HG03571 (cell line): ENCODE results near the gene NHERF2.

ENCODE experiments used
- ATAC-seq: cut with Tn5 transposase; IDR thresholded peaks from one replicate; pipeline ENCODE4 v1.9.1; 2021; ENCODE audit not compliant: unreplicated experiment

NHERF2 gene

DNA sequence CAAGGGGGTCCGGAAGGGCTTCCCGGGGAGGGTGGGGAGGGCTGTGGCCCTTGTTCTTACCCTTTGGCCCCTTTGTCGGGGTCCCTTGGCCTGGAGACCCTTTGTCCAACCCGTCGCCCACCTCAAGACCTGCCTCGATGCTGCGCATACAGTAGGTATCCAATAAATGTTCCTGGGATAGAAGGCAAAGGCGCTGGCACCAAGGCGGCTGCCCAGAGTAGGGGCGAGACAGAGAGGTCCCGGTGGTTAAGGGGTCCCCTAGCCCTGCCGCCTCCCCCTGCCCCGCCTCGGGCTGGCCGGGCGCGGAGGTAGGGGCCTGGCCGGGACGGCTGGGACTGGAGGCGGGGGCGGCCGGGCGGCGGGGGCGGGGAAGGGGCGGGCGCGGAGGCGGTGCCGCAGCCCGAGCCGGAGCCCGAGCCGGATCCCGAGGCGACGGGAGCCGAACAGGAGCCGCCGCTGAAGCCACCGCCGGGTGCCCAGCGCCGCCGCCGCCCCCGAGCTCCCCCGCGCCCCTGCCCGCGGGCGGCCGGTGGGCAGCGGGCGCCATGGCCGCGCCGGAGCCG is at the start of gene NHERF2:
Gene NHERF2, plus strand, starts transcription at position 442 of the 563 bp plus-strand sequence. Its CDS starts 104 bp downstream, at position 546.
- no peak for ATAC-seq

DNA sequence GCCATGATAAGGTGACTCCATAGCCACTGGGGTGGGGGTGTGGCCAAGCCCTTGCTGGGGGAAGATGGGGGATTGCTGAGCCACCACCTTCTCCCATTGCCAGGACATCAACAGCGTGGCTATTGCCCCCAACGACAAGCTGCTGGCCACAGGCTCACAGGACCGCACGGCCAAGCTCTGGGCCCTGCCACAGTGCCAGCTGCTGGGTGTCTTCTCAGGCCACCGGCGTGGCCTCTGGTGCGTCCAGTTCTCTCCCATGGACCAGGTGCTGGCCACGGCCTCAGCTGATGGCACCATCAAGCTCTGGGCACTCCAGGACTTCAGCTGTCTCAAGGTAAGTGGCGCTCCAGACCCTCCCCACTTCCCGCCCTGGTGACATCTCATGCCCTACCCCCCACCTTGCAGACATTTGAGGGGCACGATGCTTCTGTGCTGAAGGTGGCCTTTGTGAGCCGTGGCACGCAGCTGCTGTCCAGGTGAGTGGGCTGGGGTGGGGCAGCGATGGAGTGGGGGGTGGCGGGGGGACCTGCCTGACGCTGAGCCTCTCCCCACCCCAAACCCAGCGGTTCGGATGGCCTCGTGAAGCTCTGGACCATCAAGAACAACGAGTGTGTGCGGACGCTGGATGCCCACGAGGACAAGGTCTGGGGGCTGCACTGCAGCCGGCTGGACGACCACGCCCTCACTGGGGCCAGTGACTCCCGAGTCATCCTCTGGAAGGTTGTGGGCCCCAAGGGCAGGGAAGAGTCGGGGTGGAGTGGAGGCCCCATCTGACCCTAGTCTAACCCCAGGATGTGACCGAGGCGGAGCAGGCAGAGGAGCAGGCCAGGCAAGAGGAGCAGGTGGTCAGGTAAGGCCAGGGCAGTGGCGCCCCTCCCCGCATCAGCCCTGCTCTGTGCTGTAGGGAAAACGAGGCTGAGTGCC is 49.5 kb upstream of the NHERF2 start:
- no peak for ATAC-seq

DNA sequence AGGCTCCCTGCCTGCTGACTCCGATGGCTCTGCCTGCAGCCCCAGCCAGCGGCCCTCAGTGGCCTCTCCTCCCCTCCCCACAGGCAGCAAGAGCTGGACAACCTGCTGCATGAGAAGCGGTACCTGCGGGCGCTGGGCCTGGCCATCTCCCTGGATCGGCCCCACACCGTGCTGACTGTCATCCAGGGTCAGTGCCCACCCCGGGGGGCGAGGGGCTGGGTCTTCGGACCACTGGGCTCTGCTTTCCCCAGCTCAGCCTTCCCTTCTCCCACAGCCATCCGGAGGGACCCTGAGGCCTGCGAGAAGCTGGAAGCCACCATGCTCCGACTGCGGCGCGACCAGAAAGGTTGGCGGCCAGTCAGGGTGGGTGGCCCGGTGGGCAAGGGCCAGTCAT is 48.8 kb upstream of the NHERF2 start:
- ATAC-seq: no peak

DNA sequence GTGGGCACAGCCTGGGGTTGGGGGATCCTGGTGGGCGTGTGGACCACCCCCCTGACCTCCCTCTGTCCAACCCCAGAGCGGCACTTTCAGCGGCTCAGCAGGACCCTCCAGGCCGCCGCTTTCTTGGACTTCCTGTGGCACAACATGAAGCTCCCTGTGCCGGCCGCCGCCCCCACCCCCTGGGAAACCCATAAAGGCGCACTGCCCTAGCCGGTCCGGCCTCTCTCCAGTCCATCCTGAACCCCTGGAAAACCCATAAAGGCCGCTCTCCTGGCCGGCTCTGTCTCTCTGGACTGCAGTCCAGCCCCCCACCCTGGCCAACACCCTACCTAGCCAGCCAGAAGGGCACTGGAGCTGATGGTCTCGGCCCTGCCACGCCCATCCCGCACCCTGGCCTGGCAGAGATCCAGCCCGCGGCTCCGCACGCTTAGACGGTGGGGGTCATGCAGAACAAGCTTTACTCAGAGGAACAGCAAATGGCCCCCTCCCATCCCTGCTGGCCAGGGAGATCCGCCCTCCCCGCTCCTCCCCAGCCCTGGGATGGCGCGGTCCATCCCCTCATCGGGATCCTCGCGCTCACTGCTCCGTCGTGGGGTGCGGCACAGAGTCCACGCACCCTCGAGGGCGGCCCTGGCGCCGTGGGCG is 48.1 kb upstream of the NHERF2 start:
- no peak for ATAC-seq

DNA sequence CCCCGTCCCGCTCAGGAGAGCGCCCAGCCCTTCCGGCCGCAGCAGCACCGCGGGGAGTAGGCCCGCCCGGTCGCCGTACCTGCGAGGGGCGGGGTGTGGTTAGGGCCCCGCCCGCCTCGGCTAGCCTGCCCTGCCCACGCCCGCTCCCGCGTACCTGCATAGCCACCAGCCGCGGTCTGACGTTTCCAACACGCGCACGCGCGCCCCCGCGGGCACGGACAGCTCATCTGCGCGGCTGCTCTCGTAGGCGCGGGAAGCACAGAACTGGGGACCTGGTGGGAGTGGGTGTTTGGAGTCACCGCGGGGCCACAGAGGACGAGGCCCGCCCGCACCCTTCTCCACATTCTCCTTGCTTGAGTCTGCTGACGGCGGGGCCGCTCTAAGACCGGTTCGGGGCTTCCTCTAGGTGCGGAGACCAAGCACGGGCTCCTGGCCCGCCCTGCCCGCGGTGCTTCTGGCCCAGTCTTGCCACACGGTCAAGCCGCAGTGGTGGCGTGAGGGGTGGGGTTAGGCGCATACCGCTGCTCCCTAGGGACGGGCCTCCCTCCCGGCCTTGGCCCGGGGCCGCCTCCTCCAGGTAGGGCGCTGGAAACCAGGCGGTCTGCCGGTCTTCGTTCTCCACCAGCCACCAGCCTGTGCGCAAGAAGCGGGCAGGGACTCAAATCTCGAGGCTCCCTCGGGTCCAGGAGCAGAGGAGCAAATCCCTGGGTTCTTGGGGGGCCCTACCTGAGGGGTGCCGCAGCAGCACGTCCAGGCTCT is 47.3 kb upstream of the NHERF2 start:
- no peak for ATAC-seq

DNA sequence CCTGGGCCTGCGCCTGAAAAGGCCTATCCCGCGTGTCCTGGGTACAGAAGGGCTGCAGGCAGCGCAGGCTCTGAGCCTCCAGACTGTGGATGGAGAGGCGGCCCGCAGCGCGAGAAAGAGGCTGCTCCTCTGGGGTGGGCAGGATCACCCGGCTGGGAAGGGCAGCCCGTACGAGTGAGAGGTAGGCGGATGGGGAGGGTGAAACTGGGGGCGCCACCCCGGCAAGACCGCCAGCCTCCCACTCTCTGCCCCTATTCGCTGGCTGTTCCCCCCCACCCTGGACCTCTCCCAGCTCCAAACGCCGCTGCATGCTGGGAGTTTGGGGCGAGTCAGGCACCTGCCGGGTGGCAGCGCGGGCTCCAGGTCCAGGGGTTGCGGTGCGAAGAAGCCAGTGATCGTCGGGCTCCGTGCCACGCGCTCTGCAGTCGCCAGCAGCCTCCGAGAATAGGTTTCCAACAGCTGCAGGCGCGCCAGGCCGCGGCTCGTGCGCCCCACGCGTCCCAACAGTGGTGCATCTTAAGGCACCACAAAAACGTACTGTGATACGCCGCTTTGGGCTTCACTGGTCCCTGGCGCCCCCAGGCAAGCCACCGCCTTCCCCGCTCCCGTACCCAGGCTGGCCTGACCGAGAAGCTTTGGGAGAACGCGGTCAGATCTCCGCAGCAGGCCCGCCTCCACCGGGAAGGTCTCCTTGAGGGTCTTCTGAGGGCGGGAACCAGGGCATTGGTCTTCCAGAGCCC is 46.5 kb upstream of the NHERF2 start:
- ATAC-seq: no peak

DNA sequence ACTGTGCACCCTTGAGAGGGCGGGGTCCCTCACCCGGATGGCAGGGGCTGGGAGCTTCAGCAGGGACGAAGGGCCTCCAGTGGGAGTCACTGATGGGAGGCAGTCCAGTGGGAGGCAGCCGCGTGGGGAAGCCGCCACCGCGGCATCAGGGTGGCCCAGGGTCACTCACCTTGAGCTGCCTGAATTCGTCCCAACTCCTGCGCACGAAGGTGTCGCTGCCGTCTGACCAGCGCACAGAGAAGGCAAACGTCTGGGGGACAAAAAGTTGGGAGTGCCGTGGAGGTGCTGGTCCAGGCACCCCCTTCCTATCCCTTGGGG is 46.0 kb upstream of the NHERF2 start:
- ATAC-seq: no peak

DNA sequence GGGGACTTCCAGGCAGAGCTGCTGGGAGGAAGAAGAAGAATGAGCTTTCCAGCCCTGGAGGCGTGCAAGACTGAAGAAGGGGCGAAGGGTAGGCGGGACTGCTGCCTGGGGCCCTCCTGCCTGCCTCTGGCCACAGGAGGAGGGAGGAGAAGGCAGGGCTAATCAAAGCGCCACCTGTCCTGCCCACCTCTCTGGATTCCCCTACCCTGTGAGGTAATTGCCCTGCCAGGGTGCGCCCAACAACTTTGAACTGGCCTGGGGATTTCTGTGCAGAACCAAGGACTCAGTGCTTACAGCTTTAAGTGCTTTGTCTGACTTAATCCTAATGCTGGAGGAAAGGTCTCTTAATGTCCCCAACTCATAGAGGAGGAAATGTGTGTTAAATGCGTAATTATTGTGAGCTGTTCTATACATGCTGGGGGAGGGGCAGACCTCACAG is 45.3 kb upstream of the NHERF2 start, which contains the start of gene NOXO1:
Gene NOXO1, minus strand, starts transcription at position 72 of the 439 bp plus-strand sequence. CDS start 290 bp downstream, outside the sequence.
- ATAC-seq: no peak

DNA sequence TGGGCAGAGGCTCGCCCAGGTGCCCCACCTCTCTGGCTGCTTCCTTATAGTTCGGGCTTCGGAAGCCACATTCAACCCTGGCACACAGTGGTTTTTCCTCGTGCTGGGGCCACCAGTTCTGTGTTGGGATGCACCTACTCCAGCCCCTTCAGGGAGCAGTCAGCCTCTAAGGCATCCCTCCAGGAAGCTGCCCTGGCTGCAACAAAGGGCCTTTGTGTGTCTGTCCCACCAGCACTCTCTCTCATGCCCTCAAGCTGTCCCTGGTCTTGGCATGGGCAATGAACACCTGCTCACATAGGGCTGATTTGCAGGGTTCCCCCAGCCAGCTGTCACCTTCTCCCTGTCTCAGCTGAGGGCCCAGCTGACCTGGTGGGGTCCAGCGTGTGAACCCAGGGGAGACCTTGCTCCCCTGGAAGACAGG is 44.7 kb upstream of the NHERF2 start:
- ATAC-seq: no peak

DNA sequence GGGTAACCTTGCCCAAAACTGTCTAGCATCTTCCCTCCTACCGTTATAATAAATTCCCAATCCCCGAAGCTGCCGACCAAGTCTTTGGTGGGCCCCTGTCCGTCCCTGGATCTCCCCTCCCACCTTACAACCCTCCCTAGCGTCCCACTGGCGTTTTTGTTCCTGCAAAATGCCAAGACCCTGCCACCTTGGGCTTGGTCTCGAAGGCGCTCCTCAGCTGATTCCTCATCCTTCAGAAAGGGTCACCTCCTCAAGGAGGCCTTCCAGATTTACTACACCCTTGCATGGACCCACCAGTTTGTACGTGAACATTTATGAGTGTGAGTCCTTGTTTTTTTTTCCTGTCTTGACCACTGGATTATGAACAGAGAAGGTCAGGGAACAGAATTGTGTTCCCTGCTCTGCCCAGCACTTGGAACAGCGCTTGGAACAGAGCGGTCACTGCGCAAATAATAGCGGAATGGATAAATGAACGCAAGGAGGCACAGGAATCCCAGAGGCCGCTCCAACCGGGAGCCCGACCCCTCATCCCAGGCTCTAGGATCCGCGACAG is 43.6 kb upstream of the NHERF2 start:
- ATAC-seq: no peak

DNA sequence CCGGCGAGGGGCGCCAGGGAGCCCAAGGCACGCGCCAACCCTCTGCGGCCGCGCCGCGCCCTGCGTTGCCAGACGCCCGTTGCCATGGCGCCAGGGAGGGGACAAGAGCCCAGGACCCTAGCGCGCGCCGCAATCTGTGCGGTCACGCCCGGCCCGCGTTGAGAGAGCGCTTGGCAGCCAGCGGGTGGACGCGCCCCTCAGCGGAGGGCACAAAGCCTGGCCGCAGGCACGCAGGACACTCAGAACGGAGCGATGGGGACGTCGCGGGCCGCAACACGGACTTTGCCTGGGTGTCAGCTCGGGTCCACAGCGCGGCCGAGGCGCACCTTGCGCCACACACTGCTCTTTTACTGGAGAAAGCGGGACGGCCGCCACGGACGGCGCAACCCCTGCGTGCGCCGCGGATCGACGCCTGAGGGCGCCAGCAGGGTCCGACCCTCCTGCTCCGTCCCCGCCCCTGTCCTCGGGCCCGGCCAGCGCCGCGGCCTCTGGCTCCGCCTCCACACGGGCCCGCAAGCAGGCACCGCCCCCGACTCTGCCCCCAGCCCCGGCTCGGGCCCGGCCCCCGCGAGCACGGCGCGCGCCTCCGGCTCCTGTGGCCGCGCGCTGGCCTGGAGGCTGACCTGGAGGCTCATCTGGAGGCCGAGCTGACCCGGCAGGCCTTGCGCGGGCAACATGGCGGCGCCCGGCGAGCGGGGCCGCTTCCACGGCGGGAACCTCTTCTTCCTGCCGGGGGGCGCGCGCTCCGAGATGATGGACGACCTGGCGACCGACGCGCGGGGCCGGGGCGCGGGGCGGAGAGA is 43.0 kb upstream of the NHERF2 start, which contains the start of gene GFER:
Gene GFER, plus strand, starts transcription at position 650 of the 803 bp plus-strand sequence. Its CDS starts 26 bp downstream, at position 676.
- peak; percentile 70 for ATAC-seq

DNA sequence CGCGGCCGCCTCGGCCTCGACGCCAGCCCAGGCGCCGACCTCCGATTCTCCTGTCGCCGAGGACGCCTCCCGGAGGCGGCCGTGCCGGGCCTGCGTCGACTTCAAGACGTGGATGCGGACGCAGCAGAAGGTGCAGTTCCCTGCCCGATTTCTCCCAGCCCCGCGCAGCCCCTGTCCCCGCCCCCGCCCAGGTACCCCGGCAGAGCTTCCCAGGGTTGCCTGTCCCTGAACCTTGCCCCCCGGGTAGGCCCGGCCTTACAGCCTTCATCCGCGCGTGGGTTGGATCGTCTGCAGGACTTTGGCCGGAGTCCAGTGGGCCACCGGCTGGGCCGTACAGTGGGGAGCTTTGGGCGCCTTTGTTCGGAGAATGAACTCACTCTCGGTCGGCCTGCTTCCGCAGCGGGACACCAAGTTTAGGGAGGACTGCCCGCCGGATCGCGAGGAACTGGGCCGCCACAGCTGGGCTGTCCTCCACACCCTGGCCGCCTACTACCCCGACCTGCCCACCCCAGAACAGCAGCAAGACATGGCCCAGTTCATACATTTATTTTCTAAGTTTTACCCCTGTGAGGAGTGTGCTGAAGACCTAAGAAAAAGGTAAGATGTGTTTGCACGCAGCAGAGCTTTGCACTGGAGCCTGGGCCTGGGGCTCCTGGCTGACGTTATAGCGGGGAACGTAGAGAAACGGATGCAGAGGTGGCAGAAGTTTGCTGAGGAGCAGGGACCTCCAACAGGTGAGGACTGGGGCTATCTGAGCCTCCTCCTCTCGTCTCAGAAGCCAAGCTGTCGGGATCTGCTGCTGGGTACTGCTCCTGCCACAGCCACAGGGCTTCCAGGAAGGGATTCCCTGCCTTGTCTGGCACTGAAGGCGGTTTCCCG is 42.1 kb upstream of the NHERF2 start:
- peak; percentile 2 for ATAC-seq

DNA sequence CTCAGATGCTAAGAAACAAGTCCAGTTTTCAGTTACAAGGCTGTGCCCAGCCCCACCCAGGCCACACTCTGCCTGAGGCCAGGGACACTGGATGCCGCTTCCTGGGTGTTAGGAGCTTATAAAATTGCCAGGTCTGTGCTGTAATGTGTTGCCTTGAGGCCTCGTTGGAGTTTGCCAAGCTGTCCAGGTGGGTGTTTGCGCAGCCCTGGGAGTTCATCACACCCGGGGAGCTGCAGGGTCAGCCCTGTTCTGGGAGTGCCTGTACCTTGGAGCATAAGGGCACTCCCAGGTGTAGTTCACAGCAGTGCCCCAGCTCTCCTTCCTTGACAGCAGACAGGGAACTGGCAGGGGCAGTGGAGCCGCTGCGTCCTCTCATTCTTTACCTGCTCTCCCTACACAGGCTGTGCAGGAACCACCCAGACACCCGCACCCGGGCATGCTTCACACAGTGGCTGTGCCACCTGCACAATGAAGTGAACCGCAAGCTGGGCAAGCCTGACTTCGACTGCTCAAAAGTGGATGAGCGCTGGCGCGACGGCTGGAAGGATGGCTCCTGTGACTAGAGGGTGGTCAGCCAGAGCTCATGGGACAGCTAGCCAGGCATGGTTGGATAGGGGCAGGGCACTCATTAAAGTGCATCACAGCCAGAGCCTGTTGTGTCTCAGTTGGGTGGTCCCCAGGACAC is 41.1 kb upstream of the NHERF2 start:
- ATAC-seq: no peak

DNA sequence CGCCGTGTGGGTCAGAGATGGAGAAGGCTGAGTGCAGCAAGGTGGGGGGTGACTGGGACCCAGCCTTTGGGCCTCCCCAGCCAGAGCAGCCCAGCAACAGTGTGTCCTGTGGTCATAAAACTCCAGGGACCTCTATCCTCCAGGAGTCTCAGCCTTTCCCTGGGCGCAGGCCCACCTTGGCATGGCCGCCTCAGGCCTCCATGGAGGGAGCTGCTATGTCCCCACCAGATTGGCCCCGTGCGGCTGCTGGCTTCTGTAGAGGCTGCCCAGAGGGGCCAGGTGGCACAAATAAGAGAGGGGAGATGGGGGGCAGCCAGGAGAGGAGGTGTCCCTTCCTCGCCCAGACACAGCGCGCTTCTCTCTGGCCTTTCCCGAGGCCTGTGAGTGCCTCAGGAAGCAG is 39.5 kb upstream of the NHERF2 start:
- no peak for ATAC-seq

DNA sequence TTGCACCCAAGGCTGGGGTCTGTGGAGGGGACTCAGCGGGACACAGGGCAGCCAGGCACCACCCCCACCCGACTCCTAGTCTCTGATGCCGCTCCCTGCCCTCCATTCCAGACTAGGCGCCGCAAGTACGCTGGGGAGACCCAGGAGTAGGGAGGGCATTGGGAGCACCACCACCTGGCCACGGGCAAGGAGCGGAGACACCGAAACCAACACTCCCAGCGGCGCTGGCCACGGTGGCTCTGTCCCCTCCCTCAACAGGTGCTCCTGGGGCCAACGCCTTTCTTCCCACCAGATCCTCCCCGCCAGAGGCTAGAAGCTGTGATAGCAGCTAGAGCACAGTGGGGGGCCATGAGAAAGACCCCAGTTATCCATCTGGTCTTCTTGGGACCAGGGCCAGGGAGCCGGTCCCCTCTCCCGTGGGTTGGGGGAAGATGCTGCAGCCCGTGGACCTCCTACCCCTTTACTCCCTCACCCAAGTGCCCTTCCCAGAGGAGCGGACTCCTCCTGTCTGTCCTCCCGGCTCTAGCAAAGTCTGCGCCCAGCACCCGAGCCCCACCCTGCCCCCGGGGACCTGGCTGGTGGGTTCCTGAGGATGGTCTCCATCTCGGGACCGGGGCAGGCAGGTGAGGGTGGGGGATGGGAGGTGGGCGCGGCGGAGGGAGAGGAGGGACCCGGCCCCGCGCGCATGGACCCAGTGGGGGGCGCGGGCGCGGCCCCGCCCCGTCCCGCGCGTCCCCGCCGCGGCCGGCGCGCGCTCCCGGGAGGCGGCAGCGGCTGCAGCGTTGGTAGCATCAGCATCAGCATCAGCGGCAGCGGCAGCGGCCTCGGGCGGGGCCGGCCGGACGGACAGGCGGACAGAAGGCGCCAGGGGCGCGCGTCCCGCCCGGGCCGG is 37.2 kb upstream of the NHERF2 start, which contains the start of gene SYNGR3:
Gene SYNGR3, plus strand, starts transcription at position 762 of the 892 bp plus-strand sequence. CDS start 133 bp downstream, outside the sequence.
- ATAC-seq: no peak

DNA sequence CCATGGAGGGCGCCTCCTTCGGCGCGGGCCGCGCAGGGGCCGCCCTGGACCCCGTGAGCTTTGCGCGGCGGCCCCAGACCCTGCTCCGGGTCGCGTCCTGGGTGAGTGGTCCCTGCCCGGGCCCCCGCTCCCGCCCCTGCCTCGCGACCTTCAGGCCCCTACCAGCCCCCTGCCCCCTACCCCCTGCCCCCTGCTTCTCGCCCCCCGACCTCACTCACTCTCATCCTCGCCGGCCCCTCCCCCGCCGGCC is 36.7 kb upstream of the NHERF2 start:
- ATAC-seq: no peak
